HG03558 (cell line): ENCODE measurements around the gene AADACL4.
"Not testable (repeated sequence)": the region's sequence is repeated elsewhere in the genome, so short reads cannot be mapped to it uniquely, and the experiment has no call there.

ENCODE experiments used
- ATAC-seq: cut with Tn5 transposase; IDR thresholded peaks from one replicate; pipeline ENCODE4 v1.9.1; 2021; ENCODE audit warnings: moderate number of reproducible peaks; ENCODE audit not compliant: unreplicated experiment; ENCODE audit errors: extremely low read depth

Gene AADACL4

GRCh38 chr1:12626888-12627287, 17.0 kb upstream of the AADACL4 start:
- ATAC-seq = no peak

GRCh38 chr1:12627296-12627695, 16.6 kb upstream of the AADACL4 start:
- no peak for ATAC-seq

GRCh38 chr1:12629511-12629956, 14.4 kb upstream of the AADACL4 start:
- ATAC-seq = no peak

GRCh38 chr1:12629985-12630760, 13.7 kb upstream of the AADACL4 start:
- no peak for ATAC-seq

GRCh38 chr1:12630946-12631530, 12.8 kb upstream of the AADACL4 start:
- no peak for ATAC-seq

- ATAC-seq = no peak
These were observed 12.3 kb upstream of the AADACL4 start for GRCh38 chr1:12631571-12631970.

- no peak for ATAC-seq
These were observed 9.7 kb upstream of the AADACL4 start for GRCh38 chr1:12634156-12634555.

- no peak for ATAC-seq
These were observed 9.1 kb upstream of the AADACL4 start for GRCh38 chr1:12634696-12635202.

- ATAC-seq = no peak
These were observed 7.6 kb upstream of the AADACL4 start for GRCh38 chr1:12636098-12636950.

GRCh38 chr1:12637693-12638092, 6.2 kb upstream of the AADACL4 start:
- no peak for ATAC-seq

- no peak for ATAC-seq
These were observed 3.5 kb upstream of the AADACL4 start for GRCh38 chr1:12640237-12640957.

- ATAC-seq = no peak
These were observed 3.0 kb upstream of the AADACL4 start for GRCh38 chr1:12640958-12641272.

- ATAC-seq = no peak
These were observed 806 bp upstream of the AADACL4 start for GRCh38 chr1:12643079-12643478.

- ATAC-seq = no peak
These were observed 352 bp downstream of the AADACL4 start for GRCh38 chr1:12644237-12644636.

GRCh38 chr1:12644829-12645228, 944 bp downstream of the AADACL4 start:
- no peak for ATAC-seq

- ATAC-seq = not testable (repeated sequence)
These were observed 1.5 kb downstream of the AADACL4 start for GRCh38 chr1:12645401-12645800.

- ATAC-seq = no peak
These were observed 4.9 kb downstream of the AADACL4 start for GRCh38 chr1:12648741-12649140.

- ATAC-seq = no peak
These were observed 6.1 kb downstream of the AADACL4 start for GRCh38 chr1:12649971-12650421.

- ATAC-seq = no peak
These were observed 10.2 kb downstream of the AADACL4 start for GRCh38 chr1:12654004-12654567.

- ATAC-seq = no peak
These were observed 10.8 kb downstream of the AADACL4 start for GRCh38 chr1:12654657-12655056.
